HG02885 (cell line): Measurements from ENCODE around the gene NDC1.
A peak's percentile ranks its signal among the peaks of the same experiment; 100 is the strongest.
"Not testable (repeated sequence)": the region's sequence is repeated elsewhere in the genome, so short reads cannot be mapped to it uniquely, and the experiment has no call there.

Experiments used
- ATAC-seq: cut with Tn5 transposase; IDR thresholded peaks from one replicate; pipeline ENCODE4 v1.9.1; 2021; ENCODE audit warnings: mild to moderate bottlenecking; ENCODE audit not compliant: unreplicated experiment, poor library complexity

NDC1 gene

GRCh38 chr1:53769780-53770179 lies 68.3 kb downstream of the NDC1 start:
- ATAC-seq = no peak

GRCh38 chr1:53769184-53769583 lies 68.9 kb downstream of the NDC1 start:
- ATAC-seq = no peak

GRCh38 chr1:53766831-53767405 lies 71.2 kb downstream of the NDC1 start:
- no peak for ATAC-seq

- no peak for ATAC-seq
Measured at GRCh38 chr1:53766194-53766742, 71.8 kb downstream of the NDC1 start.

GRCh38 chr1:53765657-53766056 lies 72.4 kb downstream of the NDC1 start:
- ATAC-seq = peak; percentile 38

GRCh38 chr1:53763911-53764310 lies 74.2 kb downstream of the NDC1 start:
- no peak for ATAC-seq

GRCh38 chr1:53763461-53763860 lies 74.6 kb downstream of the NDC1 start:
- ATAC-seq = no peak

GRCh38 chr1:53760497-53760896 lies 77.6 kb downstream of the NDC1 start:
- ATAC-seq = not testable (repeated sequence)

GRCh38 chr1:53755874-53756273 lies 82.2 kb downstream of the NDC1 start:
- no peak for ATAC-seq

GRCh38 chr1:53754484-53755312 lies 83.4 kb downstream of the NDC1 start:
- ATAC-seq = no peak

- no peak for ATAC-seq
Measured at GRCh38 chr1:53752281-53752680, 85.8 kb downstream of the NDC1 start.

GRCh38 chr1:53747841-53748240 lies 90.3 kb downstream of the NDC1 start:
- ATAC-seq = no peak

- no peak for ATAC-seq
Measured at GRCh38 chr1:53740621-53741105, 97.4 kb downstream of the NDC1 start.

GRCh38 chr1:53739109-53739681 lies 98.9 kb downstream of the NDC1 start, which contains the start of gene GLIS1:
Gene GLIS1 (minus strand): TSS chr1:53739164. CDS start chr1:53738064, 1,100 bp downstream.
- ATAC-seq = peak; percentile 96

- ATAC-seq = no peak
Measured at GRCh38 chr1:53738205-53739108, 99.6 kb downstream of the NDC1 start.

GRCh38 chr1:53737648-53738204 lies 100.4 kb downstream of the NDC1 start:
- no peak for ATAC-seq

GRCh38 chr1:53736290-53736689 lies 101.8 kb downstream of the NDC1 start:
- ATAC-seq = no peak

GRCh38 chr1:53735681-53736080 lies 102.4 kb downstream of the NDC1 start:
- ATAC-seq = no peak

GRCh38 chr1:53735261-53735660 lies 102.8 kb downstream of the NDC1 start:
- ATAC-seq = no peak
